NCI-H2081 treated with DMSO at 0.1 percent for 48 hours (cell line): Measurements from ENCODE around the gene ACAP1.
"Not testable (repeated sequence)": the region's sequence is repeated elsewhere in the genome, so short reads cannot be mapped to it uniquely, and the experiment has no call there.

Experiments
- DNase-seq: peaks from one replicate; lab custom pipeline; 2025; lab: John Stamatoyannopoulos, UW

The ACAP1 gene

DNA sequence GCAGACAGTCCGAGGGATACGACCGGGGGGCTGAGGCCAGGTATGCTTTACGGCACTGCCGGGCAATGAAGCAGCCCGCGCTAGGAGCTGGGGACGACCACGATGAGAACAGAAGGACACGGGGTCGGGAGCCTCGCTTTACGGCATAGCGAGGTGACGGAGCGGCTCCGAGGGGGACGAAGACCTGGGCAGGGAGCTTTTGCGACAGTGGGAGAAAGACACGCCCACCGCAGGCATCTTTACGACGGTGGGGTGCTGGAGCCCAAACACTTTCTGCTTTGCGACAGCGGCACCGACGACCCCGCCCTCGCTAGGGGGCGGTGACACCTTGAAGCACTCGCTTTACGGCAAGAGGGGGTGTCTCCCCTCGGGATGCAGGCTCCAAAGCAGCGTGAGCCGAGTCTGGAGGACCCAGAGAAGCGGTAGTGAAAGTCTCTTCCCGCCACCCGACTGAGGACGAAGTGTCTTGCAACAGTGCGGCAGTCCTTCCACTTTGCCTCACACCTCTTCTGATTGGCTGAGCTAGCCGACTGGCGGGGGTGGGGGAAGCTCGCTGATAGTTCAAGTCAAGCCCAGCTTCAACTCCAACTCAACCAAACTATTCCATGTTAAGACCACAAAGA lies 6.8 kb upstream of the ACAP1 start:
- DNase-seq, result peak; percentile 71

DNA sequence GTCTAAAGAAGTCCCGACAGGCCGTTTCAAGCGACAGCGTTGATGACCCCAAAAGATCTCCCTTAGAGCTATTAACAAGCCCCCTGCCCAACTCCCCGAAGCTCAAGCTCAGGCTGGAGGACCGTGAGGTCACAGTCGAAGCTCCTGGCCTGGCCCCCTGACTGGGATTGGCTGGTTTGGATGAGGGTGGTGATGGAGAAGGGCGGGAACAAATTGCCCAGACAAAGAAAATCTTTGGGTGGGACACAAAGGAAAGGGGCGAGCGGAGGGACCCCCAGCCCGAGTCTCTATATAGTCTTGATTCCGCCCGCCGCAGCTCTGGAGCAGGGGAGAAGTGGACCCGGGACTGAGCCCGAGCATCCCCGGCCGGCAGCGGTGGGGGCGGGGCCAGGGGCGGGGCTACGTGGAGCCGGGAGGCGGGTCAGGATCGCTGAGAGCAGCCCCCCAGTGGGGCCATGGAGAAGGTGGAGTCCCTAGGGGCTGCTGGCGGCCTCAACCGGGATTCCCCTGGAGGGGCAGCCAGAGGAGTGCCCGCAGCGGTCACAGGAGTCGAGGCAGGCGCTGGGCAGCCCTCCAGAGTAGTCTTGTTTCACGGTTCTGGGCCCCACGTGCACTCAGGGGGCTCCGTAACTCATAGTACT lies 6.2 kb upstream of the ACAP1 start:
- DNase-seq, result peak; percentile 38

GRCh38 chr17:7330638-7331015 lies 5.7 kb upstream of the ACAP1 start:
- no peak for DNase-seq

DNA sequence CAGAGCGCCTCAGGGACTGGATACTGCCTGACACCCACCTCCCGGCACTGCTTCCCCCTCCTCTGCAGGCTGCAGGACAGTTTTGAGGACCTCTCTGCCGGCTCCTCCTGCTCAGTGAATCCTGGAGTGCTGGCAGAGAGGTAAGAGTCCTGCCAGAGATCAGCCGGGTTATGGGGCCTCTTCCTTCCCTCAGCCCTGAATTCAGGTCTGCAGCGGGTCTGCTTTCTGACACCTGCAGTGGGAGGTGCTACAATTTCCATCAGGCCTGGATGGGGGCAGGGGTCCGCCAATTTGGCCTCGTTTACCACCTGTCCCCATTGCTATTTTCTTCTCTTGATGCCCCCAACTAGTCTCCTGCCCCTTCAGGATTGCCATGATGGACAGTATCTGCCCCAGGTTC lies 4.2 kb upstream of the ACAP1 start:
- no peak for DNase-seq

- not testable (repeated sequence) for DNase-seq
Observed at GRCh38 chr17:7332600-7333069, 3.7 kb upstream of the ACAP1 start.

- no peak for DNase-seq
Observed at GRCh38 chr17:7334938-7335538, 1.3 kb upstream of the ACAP1 start.

- not testable (repeated sequence) for DNase-seq
Observed at GRCh38 chr17:7335765-7336164, 564 bp upstream of the ACAP1 start.

DNA sequence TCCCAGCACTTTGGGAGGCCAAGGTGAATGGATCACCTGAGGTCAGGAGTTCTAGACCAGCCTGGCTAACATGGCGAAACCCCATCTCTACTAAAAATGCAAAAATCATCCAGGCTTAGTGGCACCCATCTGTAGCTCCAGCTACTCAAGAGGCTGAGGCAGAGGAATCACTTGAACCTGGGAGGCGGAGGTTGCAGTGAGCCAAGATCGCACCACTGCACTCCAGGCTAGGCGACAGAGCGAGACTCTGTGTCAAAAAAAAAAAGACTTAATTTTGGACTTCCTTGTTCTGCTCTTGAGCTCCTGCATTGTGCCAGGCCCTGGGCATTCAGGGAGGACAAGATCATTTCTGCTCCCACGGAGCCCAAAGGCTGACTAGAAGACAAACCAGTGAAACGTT lies 1.3 kb downstream of the ACAP1 start:
- DNase-seq, result not testable (repeated sequence)

GRCh38 chr17:7340179-7340578 lies 3.9 kb downstream of the ACAP1 start:
- no peak for DNase-seq

GRCh38 chr17:7341842-7342241 lies 5.5 kb downstream of the ACAP1 start:
- no peak for DNase-seq

GRCh38 chr17:7343250-7343649 lies 6.9 kb downstream of the ACAP1 start:
- no peak for DNase-seq

- no peak for DNase-seq
Observed at GRCh38 chr17:7346761-7347614, 10.7 kb downstream of the ACAP1 start.

DNA sequence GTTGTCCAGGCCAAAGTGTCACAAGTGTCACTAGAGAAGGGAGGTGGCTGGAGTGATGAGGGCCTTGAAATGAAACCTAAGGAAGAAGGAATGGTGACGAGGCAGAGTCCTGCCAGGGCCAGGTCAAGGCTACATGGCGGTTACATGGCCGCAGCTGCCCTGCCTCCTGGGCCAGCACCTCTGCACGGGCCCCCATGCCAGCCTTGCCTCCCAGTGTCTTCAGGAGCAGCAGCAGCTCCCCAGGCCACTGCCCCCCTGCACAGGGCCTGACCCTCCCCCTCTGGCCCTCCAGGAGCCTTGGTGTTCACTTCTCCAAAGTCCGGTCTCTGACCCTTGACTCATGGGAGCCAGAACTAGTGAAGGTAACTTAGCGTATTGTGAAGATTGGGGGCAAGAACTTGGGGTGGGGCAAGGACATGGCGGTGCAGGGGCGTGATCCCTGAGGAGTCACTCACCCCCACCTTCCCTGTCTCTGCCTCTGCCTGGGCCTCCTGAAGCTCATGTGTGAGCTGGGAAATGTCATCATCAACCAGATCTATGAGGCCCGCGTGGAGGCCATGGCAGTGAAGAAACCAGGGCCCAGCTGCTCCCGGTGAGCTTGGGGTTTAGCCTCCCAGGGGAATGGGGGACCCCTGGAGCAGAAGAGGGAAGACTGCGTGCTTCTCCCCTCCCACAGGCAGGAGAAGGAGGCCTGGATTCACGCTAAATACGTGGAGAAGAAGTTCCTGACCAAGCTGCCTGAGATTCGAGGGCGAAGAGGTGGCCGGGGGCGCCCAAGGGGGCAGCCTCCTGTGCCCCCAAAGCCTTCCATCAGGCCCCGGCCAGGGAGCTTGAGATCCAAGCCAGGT lies 11.5 kb downstream of the ACAP1 start:
- no peak for DNase-seq

DNA sequence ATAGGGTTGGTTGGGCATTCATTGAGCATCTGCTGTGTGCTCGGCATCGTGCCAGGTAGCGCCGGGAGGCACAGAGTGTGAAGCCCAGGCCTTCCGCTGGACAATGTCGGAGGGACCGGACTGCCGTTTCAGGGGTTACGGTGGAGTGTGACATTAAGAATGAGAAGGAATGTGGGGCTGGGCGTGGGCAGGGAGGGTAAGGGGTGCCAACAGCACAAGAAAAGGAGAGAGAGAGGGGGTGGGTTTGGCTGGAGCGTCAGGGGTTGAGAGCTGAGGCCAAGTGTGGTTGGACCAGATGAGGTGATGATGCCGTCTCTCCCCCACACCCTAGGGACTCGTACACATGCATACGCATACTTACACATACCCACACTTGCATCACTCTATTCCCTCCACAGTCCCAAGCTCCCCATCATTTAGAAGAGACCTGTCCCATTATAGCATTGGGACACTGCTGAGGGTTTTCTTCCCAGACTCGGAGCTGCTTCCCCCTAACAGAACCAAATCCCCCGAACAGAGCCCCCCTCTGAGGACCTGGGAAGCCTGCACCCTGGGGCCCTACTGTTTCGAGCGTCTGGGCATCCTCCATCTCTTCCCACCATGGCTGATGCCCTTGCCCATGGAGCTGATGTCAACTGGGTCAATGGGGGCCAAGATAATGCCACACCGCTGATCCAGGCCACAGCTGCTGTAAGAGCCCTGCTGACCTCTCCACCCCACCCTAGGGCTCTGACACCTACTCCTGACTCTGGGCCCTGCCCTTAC lies 12.3 kb downstream of the ACAP1 start:
- DNase-seq, result no peak

DNA sequence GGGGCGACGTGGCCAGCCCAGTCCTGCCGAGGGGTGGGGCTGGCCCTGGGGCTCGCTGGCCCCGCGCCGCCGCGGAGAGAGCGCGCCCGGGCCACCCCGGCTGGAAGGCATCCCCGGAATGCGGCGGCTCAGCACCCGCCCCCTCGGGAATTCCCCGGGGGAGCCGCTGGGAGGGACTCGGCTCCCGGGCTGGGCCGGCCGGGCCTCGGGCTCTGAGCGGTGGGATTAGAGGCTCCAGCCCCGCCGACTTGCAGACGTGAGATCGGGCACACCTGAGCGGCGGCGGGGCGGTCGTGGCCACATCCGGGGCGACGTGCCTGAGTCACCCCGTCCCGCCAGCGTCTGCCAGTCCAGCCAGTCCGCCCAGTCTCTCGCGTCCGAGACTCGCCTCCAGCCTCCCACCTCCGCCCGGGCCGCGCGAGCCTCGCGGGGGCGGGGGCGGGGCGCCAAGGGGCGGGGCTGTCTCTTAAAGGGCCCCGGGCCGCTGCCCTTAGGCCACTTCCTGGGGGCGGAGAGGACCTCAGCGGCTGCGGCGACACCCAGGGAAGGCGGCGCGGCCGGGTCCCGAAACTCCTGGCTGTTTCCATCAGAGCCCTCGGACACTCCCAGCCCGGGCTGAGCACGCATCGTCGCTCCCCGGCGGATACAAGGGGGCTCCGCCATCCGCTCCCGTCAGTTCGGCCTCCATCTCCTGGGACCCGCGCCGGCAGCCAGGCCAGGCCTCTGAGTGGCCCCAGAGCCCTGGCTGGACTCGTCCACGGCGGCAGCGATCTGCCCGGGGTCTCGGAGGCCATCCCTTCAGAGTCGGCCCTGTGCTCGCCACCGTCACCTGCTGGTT lies 15.6 kb downstream of the ACAP1 start, which contains the start of gene KCTD11:
TSS of gene KCTD11 (plus strand) at position 498 of the 838 bp plus-strand sequence.
- DNase-seq, result no peak

- DNase-seq, result no peak
Observed at GRCh38 chr17:7352503-7352889, 16.2 kb downstream of the ACAP1 start.

- no peak for DNase-seq
Observed at GRCh38 chr17:7352910-7353635, 16.7 kb downstream of the ACAP1 start.

- DNase-seq, result no peak
Observed at GRCh38 chr17:7354262-7354843, 18.0 kb downstream of the ACAP1 start.

- no peak for DNase-seq
Observed at GRCh38 chr17:7355053-7355452, 18.7 kb downstream of the ACAP1 start, which contains the start of gene TMEM95. TSS of gene TMEM95 (plus strand) at chr17:7355156. CDS start at chr17:7355205, 49 bp downstream.
